ENCODE results near the gene GMFB.

DNA sequence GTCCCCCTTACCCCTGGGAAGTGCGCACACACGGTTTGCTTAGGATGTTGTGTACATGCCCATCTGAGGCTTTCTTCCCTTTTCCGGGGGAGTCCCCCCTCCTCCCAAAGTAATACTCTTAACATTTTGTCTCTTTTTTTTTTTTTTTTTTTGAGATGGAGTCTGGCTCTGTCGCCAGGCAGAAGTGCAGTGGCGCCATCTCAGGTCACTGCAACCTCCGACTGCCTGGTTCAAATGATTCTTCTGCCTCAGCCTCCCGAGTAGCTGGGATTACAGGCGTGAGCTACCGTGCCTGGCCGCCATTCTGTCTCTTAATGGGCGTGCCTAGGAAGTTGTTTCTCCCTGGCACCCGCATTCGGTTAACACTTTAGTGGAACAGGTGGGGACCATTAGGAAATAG is 4.5 kb upstream of the GMFB start:
- TF ChIP-seq, protein P1, sequence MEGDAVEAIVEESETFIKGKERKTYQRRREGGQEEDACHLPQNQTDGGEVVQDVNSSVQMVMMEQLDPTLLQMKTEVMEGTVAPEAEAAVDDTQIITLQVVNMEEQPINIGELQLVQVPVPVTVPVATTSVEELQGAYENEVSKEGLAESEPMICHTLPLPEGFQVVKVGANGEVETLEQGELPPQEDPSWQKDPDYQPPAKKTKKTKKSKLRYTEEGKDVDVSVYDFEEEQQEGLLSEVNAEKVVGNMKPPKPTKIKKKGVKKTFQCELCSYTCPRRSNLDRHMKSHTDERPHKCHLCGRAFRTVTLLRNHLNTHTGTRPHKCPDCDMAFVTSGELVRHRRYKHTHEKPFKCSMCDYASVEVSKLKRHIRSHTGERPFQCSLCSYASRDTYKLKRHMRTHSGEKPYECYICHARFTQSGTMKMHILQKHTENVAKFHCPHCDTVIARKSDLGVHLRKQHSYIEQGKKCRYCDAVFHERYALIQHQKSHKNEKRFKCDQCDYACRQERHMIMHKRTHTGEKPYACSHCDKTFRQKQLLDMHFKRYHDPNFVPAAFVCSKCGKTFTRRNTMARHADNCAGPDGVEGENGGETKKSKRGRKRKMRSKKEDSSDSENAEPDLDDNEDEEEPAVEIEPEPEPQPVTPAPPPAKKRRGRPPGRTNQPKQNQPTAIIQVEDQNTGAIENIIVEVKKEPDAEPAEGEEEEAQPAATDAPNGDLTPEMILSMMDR (conservative IDR thresholded peaks at IDR 0.05; ENCODE audit: low read depth, low read length) = peak; percentile 36; the same call in 1 of the 2 replicates
- TF ChIP-seq EZH2 (IDR thresholded peaks at IDR 0.05; ENCODE audit: low read length, unreplicated experiment) = no peak
